LHCN-M2 (cell line): ENCODE data around the gene FNTB. TPM values are rescaled to one million over a fixed set of nuclear protein-coding genes. Genes with fewer than 3 reads are reported as not detected.

Source experiments
- DNase-seq: peaks from one replicate; pipeline ENCODE4 v3.0.0-alpha.2; 2012; ENCODE audit warnings: low read depth
- total RNA-seq: library from RNA; depleted of rRNA; stranded (reverse); fragments of >200 nt; gene quantifications from 2 replicates; pipeline ENCODE4 v1.2.3, GENCODE V29; 2014

Gene FNTB
- total RNA-seq, 1 experiment from 2014 or later, result 17.4 TPM

DNA sequence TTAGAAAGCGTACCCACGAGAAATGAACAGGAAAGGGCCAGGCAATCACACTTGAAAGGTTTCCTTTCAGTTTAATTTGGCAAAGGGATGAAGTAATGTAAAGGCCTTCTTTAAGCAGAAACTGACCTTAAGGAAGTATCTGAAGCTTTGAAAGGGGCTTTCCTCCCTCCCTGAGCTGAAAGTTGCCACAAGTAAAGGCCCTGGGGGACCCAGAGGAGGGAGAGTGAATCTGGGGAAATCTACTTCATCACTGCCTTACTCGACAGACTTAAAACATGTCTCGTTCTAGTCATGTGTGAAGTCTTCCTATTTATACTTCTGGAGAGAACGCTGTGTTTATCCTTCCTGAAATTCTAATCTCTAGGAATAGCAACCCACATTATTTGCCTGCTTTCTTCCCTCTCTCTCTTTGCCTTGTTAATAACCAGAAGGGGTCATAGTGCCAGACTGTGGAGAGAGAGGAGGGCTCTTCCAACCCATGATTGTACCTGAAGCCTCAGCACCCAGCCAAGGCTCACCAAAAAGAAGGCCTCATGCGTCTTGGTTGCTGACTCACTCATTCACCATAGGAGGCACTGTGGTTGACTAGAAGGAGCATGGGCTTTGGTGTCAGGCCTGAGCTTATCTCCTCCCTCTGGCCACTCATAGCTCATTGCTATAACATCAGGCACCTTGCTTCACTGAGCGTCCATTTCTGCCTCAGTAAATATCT, 33.9 kb upstream of the FNTB start:
- DNase-seq, result peak; percentile 21

DNA sequence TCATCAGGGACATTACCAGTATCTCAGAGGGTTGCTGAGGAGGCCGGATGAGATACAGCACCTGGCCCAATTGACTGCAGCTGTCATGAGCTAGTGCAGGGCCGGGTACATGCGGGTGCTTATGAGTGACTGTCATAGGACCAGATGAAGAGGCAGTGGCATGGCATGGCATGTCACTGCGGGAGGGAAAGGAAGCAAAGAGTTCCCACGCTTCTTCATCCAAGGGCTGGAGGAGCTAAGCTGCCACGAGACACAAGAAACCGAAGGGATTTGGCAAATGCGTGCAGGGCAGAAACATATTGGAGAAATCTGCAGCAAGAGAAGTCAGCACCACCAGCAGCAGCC, 33.4 kb upstream of the FNTB start:
- no peak for DNase-seq

DNA sequence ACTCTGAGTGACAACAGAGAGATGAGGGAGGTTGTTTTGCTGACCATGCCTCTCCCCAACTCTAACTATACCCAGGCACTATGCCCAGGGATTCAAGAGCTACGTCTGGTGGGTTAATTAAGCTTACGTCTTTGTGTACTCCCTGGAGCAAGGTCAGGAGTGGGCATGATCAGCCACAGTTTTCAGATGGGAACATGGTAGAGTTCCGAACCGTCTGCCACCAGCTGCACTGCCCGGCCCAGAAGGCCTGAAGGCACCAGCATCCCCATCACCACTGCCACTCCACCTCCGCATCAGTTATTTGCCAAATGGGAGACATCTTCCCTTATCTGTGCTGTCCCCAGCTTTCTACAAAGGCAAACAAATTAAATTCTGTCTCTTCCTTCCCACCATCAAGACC, 33.0 kb upstream of the FNTB start:
- no peak for DNase-seq

- DNase-seq, result no peak
Observed at GRCh38 chr14:64954491-64955240, 32.0 kb upstream of the FNTB start.

- DNase-seq, result no peak
Observed at GRCh38 chr14:64955297-64955696, 31.4 kb upstream of the FNTB start.

- DNase-seq, result no peak
Observed at GRCh38 chr14:64956697-64957406, 29.8 kb upstream of the FNTB start.

DNA sequence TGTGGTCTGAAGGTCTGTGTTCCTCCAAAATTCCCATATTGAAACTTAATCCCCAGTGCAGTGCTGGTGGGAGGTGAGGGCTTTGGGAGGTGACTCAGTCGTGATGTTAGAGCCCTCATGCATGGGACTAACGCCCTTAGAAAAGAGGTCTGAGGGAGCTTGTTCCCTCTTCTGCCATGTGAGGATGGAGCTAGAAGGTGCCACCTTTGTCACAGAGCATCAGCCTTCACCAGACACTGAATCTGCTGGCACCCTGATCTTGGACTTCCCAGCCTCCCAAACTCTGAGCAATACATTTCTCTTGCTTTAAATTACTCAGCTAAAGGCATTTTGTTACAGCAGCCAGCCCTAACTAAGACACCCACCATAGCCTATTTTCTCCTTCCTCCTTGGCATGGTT, 28.5 kb upstream of the FNTB start:
- no peak for DNase-seq

- DNase-seq, result no peak
Observed at GRCh38 chr14:64958743-64959142, 28.0 kb upstream of the FNTB start.

GRCh38 chr14:64960762-64961276, 25.9 kb upstream of the FNTB start:
- DNase-seq, result no peak

DNA sequence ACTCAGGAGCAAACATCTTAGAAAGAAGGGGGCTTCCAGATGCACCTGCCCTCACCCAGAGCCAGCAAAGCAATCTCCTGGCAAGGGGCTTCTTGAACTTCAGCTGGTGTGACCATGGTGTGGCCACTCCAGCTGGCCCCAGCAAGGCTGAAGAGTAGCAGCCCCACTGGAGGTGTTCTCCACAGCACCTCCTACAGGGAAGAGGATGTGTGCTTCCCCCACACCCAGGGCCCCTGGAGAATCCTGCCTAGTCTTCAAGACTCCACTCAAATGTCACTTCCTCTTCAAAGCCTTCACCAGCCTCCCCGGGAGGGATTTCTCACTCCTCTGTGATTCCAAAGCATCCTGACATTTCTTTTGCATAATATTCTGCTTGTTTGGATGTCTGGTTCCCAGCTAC, 23.1 kb upstream of the FNTB start:
- DNase-seq, result no peak

DNA sequence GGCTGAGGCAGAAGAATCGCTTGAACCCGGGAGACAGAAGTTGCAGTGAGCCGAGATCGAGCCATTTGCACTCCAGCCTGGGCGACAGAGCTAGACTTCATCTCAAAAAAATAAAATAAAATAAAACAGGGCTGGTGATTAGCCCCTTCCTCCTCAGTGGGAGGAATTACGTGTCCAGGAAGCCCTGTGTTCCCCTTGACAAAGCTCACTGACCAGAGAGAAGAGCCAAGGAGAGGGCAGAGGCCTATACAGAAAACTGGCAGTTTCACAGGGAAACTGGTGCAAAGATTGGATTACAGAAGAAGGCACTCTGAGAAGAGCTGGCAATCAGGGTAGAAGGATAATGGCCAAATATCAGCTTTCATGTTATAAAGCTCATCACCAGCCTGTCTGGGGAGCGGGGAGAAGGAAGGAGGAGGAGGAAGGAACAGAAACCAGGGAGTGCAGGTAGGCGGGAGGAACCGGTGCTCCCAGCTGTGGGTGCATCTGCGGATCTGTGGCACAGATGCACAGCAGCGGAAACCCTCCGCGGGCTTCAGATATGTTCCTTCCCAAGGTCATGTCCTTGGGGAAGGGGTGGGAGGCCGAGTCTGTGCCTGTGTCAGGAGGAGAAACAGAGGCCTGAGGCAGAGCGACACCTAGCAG, 21.2 kb upstream of the FNTB start:
- no peak for DNase-seq

GRCh38 chr14:64966976-64967375, 19.7 kb upstream of the FNTB start:
- DNase-seq, result no peak

GRCh38 chr14:64968167-64968566, 18.5 kb upstream of the FNTB start:
- no peak for DNase-seq

DNA sequence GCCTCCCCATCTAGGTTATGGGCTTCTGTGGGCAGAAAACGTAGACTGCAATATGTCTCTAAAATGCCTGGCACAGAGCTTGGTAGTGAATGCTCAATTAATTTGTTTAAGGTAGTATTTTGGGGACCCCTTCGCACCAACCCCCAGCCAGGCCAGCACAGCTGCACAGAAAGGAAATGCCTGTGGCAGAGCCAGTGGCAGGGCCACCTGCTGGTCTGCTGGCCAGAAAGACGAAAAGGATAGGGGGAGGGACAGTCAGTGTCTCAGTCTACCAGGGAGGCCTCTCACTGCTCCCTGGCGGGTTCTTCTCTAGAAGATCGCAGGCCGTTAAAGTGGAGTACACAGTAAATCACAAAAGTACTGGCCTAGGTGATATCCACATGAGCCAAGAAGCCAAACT, 18.0 kb upstream of the FNTB start:
- DNase-seq, result peak; percentile 36

GRCh38 chr14:64970041-64970440, 16.7 kb upstream of the FNTB start:
- no peak for DNase-seq

DNA sequence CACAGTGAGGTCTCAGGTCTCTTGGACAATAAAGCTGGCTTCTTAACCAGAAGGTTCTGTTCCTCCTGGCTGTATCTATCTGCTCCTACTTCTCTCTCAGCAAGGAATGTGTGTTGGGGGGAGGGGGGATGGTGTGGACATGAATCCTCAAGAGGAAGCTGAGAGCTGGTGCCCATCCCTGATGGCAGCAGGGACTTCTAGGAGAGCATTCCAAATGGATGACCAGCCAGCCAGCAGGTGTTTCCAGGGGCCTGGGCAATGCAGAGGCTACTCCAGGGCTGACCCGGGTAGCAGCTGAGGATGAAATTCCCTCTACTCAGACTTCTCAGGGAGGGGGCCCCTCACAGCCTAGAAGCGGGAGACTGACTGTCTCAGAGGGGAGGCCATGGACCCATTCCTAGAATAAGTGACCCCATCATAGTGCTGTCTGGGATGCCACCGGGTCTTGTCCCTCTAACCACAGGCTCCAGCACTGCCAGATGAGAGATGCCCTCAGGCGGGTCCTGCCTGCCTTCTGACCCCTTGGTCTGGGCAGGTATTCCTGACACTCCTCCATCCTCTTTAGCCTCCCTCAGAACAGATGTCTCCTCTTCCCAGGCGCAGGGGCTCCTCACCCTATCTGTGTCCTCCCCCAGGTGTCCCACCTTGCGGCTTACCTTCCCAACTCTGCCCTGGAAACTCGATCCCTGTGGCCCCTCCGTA, 15.8 kb upstream of the FNTB start:
- peak; percentile 73 for DNase-seq

GRCh38 chr14:64971491-64971942, 15.2 kb upstream of the FNTB start:
- no peak for DNase-seq

GRCh38 chr14:64971943-64972791, 14.5 kb upstream of the FNTB start, which contains the start of gene RAB15:
TSS of gene RAB15 (minus strand) at chr14:64972336. CDS start at chr14:64972076, 260 bp downstream.
- no peak for DNase-seq

DNA sequence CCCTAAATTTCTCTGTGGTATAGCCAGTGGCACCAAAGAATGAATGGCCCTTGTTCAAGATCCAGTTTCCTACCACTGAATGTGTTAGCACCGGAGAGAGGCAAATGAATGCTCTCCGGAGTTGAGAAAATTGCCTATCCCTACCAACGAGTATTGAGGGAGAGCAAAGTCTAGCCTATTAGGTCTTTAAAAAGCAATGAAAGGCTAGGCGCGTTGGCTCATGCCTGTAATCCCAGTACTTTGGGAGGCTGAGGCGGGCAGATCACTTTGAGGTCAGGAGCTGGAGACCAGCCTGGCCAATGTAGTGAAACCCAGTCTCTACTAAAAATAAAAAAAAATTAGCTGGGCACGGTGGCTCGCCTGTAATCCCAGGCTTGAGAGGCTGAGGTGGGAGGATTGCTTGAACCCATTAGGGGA, 13.7 kb upstream of the FNTB start:
- no peak for DNase-seq

- no peak for DNase-seq
Observed at GRCh38 chr14:64973826-64974225, 12.9 kb upstream of the FNTB start.
